Activated T-helper 1 cell treated with anti-CD3 and anti-CD28 coated beads, Interleukin-12 subunit alpha, Interleukin-12 subunit beta, Interleukin-2, Interleukin-4 antibody, amounts not matched to agents 30 ng/mL and 10 ng/mL and 1 ng/mL, durations not matched to agents 14 hours and 24 hours and 36 hours (primary cell): Measurements from ENCODE around the gene MAML1. TPM values are rescaled to one million over a fixed set of nuclear protein-coding genes. Genes with fewer than 3 reads are reported as not detected.

Experiments used
- DNase-seq: peaks from one replicate; pipeline ENCODE4 v3.0.0; 2021; ENCODE audit warnings: low spot score
- H3K27ac Mint-ChIP-seq: one replicate; pipeline ENCODE4 v1.8.0; 2021; ENCODE audit warnings: mild to moderate bottlenecking, mixed read lengths
- H3K27me3 Mint-ChIP-seq: one replicate; pipeline ENCODE4 v1.8.0; 2022; ENCODE audit warnings: mild to moderate bottlenecking, moderate library complexity, mixed read lengths; ENCODE audit not compliant: insufficient read depth
- H3K36me3 Mint-ChIP-seq: one replicate; pipeline ENCODE4 v1.8.0; 2021; ENCODE audit warnings: low read depth, mixed read lengths
- H3K4me1 Mint-ChIP-seq: one replicate; pipeline ENCODE4 v1.8.0; 2021; ENCODE audit warnings: low read depth, mixed read lengths
- H3K4me3 Mint-ChIP-seq: one replicate; pipeline ENCODE4 v1.8.0; 2021; ENCODE audit warnings: mild to moderate bottlenecking, moderate library complexity, mixed read lengths
- H3K9me3 Mint-ChIP-seq: one replicate; pipeline ENCODE4 v1.8.0; 2021; ENCODE audit warnings: mixed read lengths
- intact Hi-C: fragments of 100-400 bp; cut with micrococcal nuclease; formaldehyde crosslinking; loops from one replicate; pipeline ENCODE4 v1.15.1; 2024
- total RNA-seq: library from RNA; stranded (reverse); gene quantifications from 2 replicates; pipeline ENCODE4 v1.2.3, GENCODE V29; 2022

MAML1 gene
- total RNA-seq, 1 donor from 2014 or later, result 37.6 TPM

DNA sequence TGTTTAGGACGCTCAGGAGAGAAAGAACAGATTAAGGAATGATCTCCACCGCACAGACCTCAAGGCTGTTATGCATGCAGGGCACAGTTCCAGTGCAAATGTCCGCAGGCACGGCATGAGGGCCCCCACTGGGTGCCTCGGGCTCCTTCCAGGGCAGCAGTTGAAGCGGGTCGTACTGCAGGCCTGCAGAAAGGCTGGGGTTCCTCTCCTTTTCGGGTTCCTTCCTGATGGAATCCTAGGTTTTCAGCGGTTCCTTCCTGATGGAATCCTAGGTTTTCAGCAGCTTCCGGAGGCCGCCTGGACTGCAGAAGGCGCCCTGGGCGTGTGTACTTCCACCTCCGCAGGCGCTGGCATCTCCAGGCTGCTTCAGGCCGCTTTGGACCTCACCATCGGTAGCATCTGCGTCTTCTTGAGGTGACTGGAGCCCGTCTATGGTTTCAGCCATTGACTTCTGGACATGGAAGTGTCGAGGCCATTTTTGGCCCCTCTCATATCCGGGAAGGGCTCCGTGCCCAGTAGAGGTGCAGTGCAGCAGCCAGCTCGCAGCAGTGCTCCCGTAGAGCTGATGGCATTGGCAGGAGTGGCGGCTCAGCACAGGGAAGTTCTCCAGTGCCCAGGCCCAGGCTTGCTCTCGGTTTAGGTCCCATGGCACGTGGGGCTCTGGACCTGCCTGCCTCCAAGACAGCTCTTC lies 79.7 kb downstream of the MAML1 start:
- H3K27ac Mint-ChIP-seq, result no peak overlapping the region

DNA sequence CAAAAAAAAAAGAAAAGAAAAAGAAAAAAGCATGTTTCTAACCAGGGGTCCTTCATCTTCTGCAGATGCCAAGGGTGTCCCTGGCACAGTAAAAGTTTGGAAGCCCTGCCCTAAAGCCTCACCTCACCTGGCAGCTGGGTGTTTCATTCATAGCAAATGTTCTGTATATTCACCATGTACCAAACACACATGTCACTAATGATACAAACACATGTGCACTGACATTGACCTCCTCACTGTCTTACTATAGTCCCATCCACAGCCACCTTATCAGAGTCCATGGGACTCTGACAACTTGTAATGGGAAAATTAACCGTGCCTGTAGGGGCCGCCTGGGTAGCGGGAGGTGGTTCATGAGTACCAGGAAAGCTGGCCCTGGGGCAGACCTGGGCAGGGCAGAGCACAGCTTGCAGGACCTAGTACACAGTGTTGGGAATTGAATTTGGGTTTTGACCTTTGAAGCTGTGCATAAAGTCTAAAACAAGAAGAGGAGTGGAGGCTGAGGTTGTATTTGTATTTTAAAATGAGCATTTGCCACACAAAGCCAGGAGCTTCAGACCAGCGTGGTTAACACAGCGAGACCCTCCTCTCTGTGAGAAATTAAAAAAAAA lies 80.5 kb downstream of the MAML1 start:
- Mint-ChIP-seq H3K36me3 (peaks cover 19% of the 10 kb centered on the region), H3K27me3 (no peaks in the 10 kb centered on the region), H3K4me3 (no peak overlapping the region), H3K27ac (no peak overlapping the region), H3K9me3 (no peaks in the 10 kb centered on the region), H3K4me1 (peaks cover 13% of the 10 kb centered on the region)
- intact Hi-C loops, result loop anchor here (10.0 kb wide), 2 partner anchors 1188 to 1372 kb away; partner anchors contain the start of gene CLK4
- DNase-seq, result no peak

More for the DNA sequence above, 79.7 kb downstream of the MAML1 start:
- intact Hi-C loops, result loop anchor here (10.0 kb wide), 2 partner anchors 1187 to 1373 kb away; partner anchors contain the start of gene CLK4
- Mint-ChIP-seq H3K4me3 (no peak overlapping the region), H3K27me3 (no peaks in the 10 kb centered on the region), H3K36me3 (peaks cover 19% of the 10 kb centered on the region), H3K4me1 (peaks cover 5% of the 10 kb centered on the region), H3K9me3 (no peaks in the 10 kb centered on the region)
- DNase-seq, result no peak

DNA sequence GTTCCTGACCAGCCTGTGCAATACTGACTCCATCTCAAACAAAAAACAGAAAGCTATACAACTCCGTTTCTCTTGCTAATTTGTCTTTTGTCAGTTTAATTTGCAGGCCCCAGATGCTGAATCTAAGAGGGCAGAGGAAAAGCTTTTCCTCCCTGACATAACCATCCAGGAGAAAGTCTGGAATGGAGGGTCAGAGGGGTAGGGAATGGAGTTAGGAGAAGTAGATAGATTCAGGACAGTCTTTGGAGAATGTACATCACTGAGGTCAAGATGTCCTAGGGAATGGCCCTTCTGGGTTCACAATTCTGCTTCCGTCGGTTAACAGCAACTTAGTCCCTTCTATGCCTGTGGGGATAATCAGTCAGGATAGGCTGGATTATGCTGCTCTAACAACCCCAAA lies 81.5 kb downstream of the MAML1 start:
- Mint-ChIP-seq H3K4me3 (no peak overlapping the region), H3K9me3 (no peaks in the 10 kb centered on the region), H3K27ac (no peak overlapping the region), H3K4me1 (peaks cover 20% of the 10 kb centered on the region), H3K36me3 (peaks cover 19% of the 10 kb centered on the region), H3K27me3 (no peaks in the 10 kb centered on the region)
- intact Hi-C loops, result loop anchor here (10.0 kb wide), 2 partner anchors 1189 to 1371 kb away; partner anchors contain the start of gene CLK4
- no peak for DNase-seq

DNA sequence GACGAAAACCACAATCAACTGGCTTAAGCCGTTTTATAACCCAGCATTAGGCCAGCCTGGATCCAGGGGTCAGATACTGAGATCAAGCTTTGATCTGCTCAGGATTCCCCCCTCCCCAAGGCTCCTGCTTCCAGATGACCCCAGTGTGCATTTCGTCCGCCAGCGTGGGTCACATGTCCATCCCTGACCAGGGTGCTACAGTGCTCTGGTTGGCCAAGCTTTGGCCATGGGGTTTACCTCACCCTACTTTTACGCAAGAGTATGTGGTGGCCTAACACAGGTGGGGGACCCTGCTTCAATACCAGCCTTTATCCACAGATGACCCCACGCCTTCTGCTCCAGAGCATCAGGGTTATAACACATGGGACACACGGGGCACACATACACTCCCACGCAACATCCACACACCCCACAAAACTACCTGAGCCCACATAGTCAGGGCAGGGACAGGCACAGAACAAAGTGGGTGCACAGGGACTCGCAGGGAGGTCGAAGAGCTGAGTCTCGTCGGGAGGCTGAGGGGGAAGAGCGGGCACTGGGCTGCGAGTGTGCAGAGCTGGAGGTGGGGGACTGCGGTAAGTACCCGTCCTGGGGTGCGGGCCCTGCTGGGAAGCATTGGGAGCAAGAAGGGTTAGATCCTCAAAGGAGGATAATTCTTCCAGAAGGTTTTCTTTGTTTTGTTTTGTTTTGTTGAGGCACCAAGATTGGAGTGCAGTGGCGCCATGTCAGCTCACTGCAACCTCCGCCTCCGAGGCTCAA lies 83.0 kb downstream of the MAML1 start:
- DNase-seq, result no peak
- Mint-ChIP-seq H3K4me3 (peak overlapping the region; percentile 54), H3K27ac (peak overlapping the region; percentile 83)

GRCh38 chr5:179816401-179816795 lies 83.8 kb downstream of the MAML1 start:
- H3K4me3 Mint-ChIP-seq, result no peak overlapping the region
- no peak for DNase-seq
- H3K36me3 Mint-ChIP-seq, result peaks cover 19% of the 10 kb centered on the region
- no peaks in the 10 kb centered on the region for H3K9me3 Mint-ChIP-seq
- H3K4me1 Mint-ChIP-seq, result peaks cover 29% of the 10 kb centered on the region
- no peaks in the 10 kb centered on the region for H3K27me3 Mint-ChIP-seq
- H3K27ac Mint-ChIP-seq, result no peak overlapping the region
- intact Hi-C loops, result loop anchor here (5.0 to 10.0 kb wide), 3 partner anchors 139 to 1368 kb away; partner anchors contain the start of gene CLK4

More for the DNA sequence above, 83.0 kb downstream of the MAML1 start:
- H3K36me3 Mint-ChIP-seq, result peaks cover 19% of the 10 kb centered on the region
- intact Hi-C loops, result loop anchor here (5.0 to 10.0 kb wide), 3 partner anchors 138 to 1369 kb away; partner anchors contain the start of gene CLK4
- no peaks in the 10 kb centered on the region for H3K27me3 Mint-ChIP-seq
- H3K9me3 Mint-ChIP-seq, result no peaks in the 10 kb centered on the region
- H3K4me1 Mint-ChIP-seq, result peaks cover 29% of the 10 kb centered on the region

DNA sequence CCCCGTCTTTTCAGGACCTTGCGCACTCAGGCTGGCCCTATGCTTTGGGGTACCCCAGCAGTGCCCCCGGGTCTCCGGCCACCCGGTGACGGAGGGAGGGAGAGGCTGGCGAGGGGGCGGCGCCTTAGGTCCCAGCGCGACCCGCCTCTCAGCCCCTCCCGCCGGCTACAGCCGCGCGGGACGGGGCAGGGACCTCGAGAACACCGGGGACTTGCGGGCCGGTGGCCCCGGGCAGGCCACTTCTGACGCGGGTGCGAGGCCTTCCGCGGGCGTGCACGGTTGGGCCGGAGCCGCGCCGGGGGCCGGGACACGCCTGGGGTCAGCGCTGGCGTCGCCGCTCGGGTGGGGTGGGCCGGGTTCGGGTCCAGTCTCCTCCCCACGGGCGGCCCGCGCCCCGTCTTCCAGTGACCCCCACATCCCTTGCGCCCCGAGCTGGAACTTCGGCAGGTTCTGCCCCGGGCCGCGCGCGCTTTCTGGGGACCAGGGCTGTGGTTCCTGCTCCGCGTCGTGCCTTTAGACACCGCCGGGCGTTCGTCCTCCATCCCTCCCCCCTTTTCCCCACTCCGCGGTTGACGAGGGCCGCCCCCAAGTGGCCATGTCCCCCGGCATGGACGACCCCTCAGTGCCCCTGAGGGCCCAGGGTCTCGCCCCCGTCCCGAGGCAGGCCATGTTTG lies 84.3 kb downstream of the MAML1 start:
- Mint-ChIP-seq H3K4me3 (peak overlapping the region; percentile 81), H3K27me3 (no peaks in the 10 kb centered on the region), H3K36me3 (peaks cover 19% of the 10 kb centered on the region), H3K27ac (no peak overlapping the region), H3K4me1 (peaks cover 33% of the 10 kb centered on the region), H3K9me3 (no peaks in the 10 kb centered on the region)
- DNase-seq, result no peak
- intact Hi-C loops, result loop anchor here (5.0 to 10.0 kb wide), 3 partner anchors 140 to 1368 kb away; partner anchors contain the start of gene CLK4

DNA sequence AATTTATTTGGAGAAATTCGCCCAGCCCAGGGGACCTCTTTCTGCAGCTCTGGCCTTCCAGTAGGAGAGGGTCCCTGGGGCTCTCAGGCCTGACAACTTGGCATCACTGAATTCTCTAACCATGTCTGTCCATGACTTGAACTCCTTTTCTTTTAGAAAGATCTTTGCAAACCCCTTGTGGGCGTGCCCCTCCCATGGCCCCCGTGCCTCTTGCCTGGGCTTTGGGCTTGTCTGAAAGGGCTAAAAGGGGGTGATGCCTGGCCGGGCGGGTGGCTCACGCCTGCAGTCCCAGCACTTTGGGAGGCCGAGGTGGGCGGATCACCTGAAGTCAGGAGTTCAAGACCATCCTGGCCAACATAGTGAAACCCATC lies 84.8 kb downstream of the MAML1 start:
- peaks cover 19% of the 10 kb centered on the region for H3K36me3 Mint-ChIP-seq
- intact Hi-C loops, result loop anchor here (5.0 to 10.0 kb wide), 3 partner anchors 140 to 1367 kb away; partner anchors contain the start of gene CLK4
- peak overlapping the region; percentile 81 for H3K4me3 Mint-ChIP-seq
- no peak overlapping the region for H3K27ac Mint-ChIP-seq
- no peak for DNase-seq
- peaks cover 38% of the 10 kb centered on the region for H3K4me1 Mint-ChIP-seq
- no peaks in the 10 kb centered on the region for H3K9me3 Mint-ChIP-seq
- no peaks in the 10 kb centered on the region for H3K27me3 Mint-ChIP-seq

DNA sequence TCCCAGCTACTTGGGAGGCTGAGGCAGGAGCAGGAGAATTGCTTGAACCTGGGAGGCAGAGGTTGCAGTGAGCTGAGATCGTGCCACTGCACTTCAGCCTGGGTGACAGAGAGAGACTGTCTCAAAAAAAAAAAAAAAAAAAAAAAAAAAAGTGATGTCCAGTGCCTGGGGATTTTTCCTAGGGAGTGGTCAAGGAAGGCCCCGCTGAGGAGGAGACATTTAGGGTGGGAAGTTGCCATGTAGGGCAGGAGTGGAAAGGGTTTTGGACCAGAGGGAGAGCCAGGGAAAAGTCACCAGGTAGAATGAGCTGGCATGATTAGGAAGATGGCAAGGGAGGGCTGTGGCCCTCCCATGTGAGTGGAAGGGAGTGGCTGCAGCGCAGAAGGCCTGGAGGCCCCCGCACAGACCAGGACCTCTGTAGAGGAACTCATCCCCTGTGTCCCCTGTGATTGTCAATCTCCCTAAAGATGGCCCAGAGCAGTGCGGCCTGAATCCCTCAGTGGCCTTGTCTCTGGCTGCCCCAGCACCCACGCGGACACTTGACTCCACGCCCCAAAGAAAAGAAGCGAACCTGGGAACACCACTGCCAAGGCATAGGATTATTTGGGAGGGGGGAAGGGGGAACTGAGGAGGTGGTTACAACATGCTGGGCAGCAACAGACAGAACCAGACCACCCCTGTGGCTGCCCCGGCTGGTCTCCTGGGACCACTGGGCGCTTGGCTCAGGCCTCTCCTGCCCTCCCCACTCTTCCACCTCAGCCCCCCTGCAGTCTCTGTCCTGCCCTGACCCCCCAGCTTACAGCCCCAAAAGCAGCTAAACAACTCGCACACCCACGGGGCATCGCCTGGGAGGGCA lies 85.5 kb downstream of the MAML1 start:
- Mint-ChIP-seq H3K27me3 (no peaks in the 10 kb centered on the region), H3K4me1 (peaks cover 45% of the 10 kb centered on the region), H3K27ac (peak overlapping the region; percentile 92), H3K4me3 (peak overlapping the region; percentile 81), H3K9me3 (no peaks in the 10 kb centered on the region), H3K36me3 (peaks cover 18% of the 10 kb centered on the region)
- no peak for DNase-seq
- intact Hi-C loops, result loop anchor here (5.0 to 10.0 kb wide), 3 partner anchors 141 to 1367 kb away; partner anchors contain the start of gene CLK4

GRCh38 chr5:179818746-179819295 lies 86.2 kb downstream of the MAML1 start:
- Mint-ChIP-seq H3K4me3 (peak overlapping the region; percentile 75), H3K27ac (peak overlapping the region; percentile 92), H3K4me1 (peaks cover 45% of the 10 kb centered on the region), H3K36me3 (peaks cover 19% of the 10 kb centered on the region), H3K9me3 (no peaks in the 10 kb centered on the region), H3K27me3 (no peaks in the 10 kb centered on the region)
- intact Hi-C loops, result loop anchor here (1.0 to 10.0 kb wide), 4 partner anchors 142 to 1366 kb away; partner anchors contain the start of genes CLK4 and HNRNPH1
- DNase-seq, result peak; percentile 88

DNA sequence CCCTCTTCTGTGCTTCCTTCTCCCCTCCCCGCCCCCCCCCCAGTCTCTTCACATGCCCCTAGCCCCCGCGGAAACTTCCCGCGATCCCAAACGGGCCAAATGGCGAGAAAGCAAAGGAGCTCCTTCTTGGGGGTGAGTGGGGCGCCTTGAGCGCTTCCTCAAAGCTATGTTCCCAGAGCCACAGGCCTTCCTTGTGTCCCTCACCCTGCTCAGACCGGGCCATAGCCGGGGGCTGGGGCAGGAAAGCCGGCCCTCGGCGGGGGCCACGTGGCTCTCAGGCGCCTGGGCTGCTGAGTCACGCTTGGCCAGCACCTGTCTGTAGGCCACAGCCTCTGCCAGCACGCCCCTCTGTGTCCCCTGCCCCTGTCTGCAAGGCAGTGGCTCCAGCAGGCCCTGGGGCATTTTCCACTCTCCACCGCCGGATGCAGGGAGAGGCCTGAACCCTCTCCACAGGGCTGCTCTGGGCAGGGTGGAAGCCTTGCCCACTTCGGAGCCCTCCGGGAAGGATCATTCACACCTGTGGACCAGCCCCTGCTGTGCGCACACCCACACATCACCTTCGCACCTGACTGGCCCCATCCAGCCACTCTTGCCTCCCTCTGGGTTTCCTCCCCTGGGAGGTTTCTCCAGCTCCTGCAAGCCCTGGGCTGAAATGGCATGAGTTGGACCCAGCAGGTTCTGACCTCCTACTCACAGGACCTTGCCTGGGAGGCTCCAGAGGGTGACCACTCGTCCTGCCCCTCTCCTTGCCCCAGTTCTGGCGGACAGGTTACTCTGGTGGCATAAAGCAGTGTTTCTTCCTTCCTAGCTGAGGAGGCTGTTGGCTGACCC lies 86.9 kb downstream of the MAML1 start:
- peak overlapping the region; percentile 80 for H3K4me3 Mint-ChIP-seq
- H3K9me3 Mint-ChIP-seq, result no peaks in the 10 kb centered on the region
- peak overlapping the region; percentile 89 for H3K27ac Mint-ChIP-seq
- H3K4me1 Mint-ChIP-seq, result peaks cover 46% of the 10 kb centered on the region
- H3K36me3 Mint-ChIP-seq, result peaks cover 19% of the 10 kb centered on the region
- intact Hi-C loops, result loop anchor here (1.0 to 10.0 kb wide), 9 partner anchors 13 to 1365 kb away; partner anchors contain the start of genes CLK4, GFPT2, HNRNPH1 and MAML1
- H3K27me3 Mint-ChIP-seq, result no peaks in the 10 kb centered on the region
- peak; percentile 34 for DNase-seq
